Ascending aorta (tissue), 2 donors: ENCODE data around the gene TMEM131L. TPM values are rescaled to one million over a fixed set of nuclear protein-coding genes. Genes with fewer than 3 reads are reported as not detected.

Source experiments
- DNase-seq, 2 donors: peaks; one replicate each; pipeline ENCODE4 v3.0.0-alpha.2; 2019; ENCODE audit warnings: low spot score in 2 of 2
- H3K27ac ChIP-seq, 2 donors: fragments of 200-600 bp; sonication (generic); one replicate each; pipeline ENCODE4 v1.5.1; 2016 to 2017; ENCODE audit warnings: mild to moderate bottlenecking in 1 of 2
- H3K27me3 ChIP-seq: fragments of 200-600 bp; sonication (generic); one replicate; pipeline ENCODE4 v1.5.1; 2017
- H3K36me3 ChIP-seq, 2 donors: fragments of 200-600 bp; sonication (generic); one replicate each; pipeline ENCODE4 v1.5.1; 2016
- H3K4me1 ChIP-seq, 2 donors: fragments of 200-600 bp; sonication (generic); one replicate each; pipeline ENCODE4 v1.5.1; 2016 to 2017; ENCODE audit warnings: mild to moderate bottlenecking in 1 of 2
- H3K4me3 ChIP-seq, 2 donors: fragments of 200-600 bp; sonication (generic); one replicate each; pipeline ENCODE4 v1.5.1; 2016 to 2017; ENCODE audit warnings: mild to moderate bottlenecking in 1 of 2
- H3K9me3 ChIP-seq, 2 donors: fragments of 200-600 bp; sonication (generic); one replicate each; pipeline ENCODE4 v1.5.1; 2016
- intact Hi-C: fragments of 100-400 bp; cut with DNase I; formaldehyde crosslinking; loops from one replicate; pipeline ENCODE4 v1.15.1; 2023
- total RNA-seq: library from RNA; depleted of rRNA; stranded (reverse); fragments of >200 nt; gene quantifications from one replicate; pipeline ENCODE4 v1.1.0, GENCODE V29; 2016
- TF ChIP-seq, protein P1 (sequence below), 3 experiments: fragments of 200-600 bp in 2 of 3; fragments of 450-650 bp in 1 of 3; sonication (generic) in 2 of 3; IDR thresholded peaks; one replicate each; pipeline ENCODE4 v1.5.1; 2016 to 2019; ENCODE audit warnings: antibody characterized with exemption in 3 of 3, mild to moderate bottlenecking in 1 of 3, moderate library complexity in 1 of 3

The TMEM131L gene
- total RNA-seq, 1 donor from 2014 or later = 6.9 TPM

DNA sequence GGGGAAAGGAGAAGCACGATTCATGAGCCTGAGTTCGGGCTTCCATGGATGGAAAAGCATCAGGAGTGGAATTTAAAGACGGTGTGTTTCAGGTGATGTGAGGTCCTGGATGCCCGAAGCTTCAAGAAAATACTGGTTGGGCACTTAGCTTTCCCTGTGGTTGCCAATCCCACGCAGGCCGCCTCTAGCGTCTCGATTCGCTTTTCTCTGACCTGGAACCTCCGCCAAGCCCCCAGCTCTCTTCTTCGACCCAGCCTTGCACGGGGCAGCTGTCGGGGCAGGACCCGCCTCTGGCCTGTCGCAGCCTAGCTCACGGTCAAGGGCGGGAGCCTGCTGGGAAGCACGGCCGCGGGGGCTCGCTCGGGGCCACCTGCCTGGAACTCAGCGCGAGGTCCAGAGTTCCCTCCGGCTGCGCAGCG is 217.6 kb downstream of the TMEM131L start:
- Histone ChIP-seq H3K9me3 (peaks cover 0 to 7% of the 10 kb centered on the region in 2 donors), H3K4me1 (no peaks in the 10 kb centered on the region), H3K27me3 (no peaks in the 10 kb centered on the region), H3K27ac (peak overlapping the region; percentile 39 to 52), H3K4me3 (peak overlapping the region; percentile 63 to 69), H3K36me3 (peaks cover 0 to 10% of the 10 kb centered on the region in 2 donors)
- TF ChIP-seq, protein P1, sequence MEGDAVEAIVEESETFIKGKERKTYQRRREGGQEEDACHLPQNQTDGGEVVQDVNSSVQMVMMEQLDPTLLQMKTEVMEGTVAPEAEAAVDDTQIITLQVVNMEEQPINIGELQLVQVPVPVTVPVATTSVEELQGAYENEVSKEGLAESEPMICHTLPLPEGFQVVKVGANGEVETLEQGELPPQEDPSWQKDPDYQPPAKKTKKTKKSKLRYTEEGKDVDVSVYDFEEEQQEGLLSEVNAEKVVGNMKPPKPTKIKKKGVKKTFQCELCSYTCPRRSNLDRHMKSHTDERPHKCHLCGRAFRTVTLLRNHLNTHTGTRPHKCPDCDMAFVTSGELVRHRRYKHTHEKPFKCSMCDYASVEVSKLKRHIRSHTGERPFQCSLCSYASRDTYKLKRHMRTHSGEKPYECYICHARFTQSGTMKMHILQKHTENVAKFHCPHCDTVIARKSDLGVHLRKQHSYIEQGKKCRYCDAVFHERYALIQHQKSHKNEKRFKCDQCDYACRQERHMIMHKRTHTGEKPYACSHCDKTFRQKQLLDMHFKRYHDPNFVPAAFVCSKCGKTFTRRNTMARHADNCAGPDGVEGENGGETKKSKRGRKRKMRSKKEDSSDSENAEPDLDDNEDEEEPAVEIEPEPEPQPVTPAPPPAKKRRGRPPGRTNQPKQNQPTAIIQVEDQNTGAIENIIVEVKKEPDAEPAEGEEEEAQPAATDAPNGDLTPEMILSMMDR (IDR thresholded peaks at IDR 0.05) = no peak
- intact Hi-C loops = loop anchor here (5.0 kb wide), 1 partner anchor 36 kb away; no protein-coding TSS in a partner anchor
- no peak for DNase-seq

DNA sequence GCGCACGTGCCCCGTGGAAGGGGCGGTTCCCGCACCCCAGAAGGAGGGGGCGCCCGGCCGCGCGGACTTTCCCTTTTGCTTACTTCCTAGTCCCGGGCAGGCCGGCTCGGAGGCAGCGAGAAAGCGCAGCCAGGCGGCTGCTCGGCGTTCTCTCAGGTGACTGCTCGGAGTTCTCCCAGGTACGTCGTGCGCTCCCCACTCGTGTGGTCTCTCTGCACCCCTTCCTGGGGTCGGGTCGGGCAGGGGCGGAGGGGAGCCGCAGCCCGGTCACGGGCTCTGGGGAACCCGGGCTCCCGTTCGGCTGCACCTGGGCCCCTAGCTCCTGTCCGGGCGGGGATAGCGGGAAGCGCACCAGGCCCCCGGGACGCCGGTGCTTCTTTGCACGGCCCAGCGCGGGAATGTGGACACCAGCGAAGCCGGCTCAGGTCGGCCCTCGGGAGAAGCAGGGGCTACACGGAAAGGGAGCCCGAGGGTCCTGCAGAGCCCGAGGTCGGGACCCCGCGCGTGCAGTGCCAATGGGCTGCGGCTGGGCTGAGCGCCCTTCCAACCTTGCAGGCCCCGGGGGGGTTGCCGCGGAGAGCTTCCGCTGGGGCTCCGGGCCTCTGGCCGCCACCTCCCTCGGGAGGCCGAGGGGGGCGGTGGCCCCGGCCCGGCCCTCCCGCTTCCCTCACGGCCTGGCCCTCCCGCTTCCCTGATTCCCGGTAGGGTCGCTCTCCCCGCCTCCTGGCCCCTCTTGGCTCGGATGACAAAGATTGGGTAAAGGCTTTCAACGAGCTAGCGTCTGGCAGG is 218.2 kb downstream of the TMEM131L start, which contains the start of gene TLR2:
TLR2 (plus strand) TSS at position 99 of the 789 bp plus-strand sequence. CDS start 18,628 bp downstream, outside the sequence.
- DNase-seq = peak; percentile 22 to 87
- intact Hi-C loops = loop anchor here (5.0 kb wide), 1 partner anchor 37 kb away; no protein-coding TSS in a partner anchor
- H3K9me3 ChIP-seq = peaks cover 0 to 13% of the 10 kb centered on the region in 2 donors
- peaks cover 0 to 16% of the 10 kb centered on the region in 2 donors for H3K36me3 ChIP-seq
- no peaks in the 10 kb centered on the region for H3K27me3 ChIP-seq
- H3K4me1 ChIP-seq = no peaks in the 10 kb centered on the region
- H3K4me3 ChIP-seq = peak within 1 kb of the TSS; percentile 63 to 69
- H3K27ac ChIP-seq = peak within 1 kb of the TSS; percentile 39 to 52
- TF ChIP-seq, protein P1 (IDR thresholded peaks at IDR 0.05) = no peak

DNA sequence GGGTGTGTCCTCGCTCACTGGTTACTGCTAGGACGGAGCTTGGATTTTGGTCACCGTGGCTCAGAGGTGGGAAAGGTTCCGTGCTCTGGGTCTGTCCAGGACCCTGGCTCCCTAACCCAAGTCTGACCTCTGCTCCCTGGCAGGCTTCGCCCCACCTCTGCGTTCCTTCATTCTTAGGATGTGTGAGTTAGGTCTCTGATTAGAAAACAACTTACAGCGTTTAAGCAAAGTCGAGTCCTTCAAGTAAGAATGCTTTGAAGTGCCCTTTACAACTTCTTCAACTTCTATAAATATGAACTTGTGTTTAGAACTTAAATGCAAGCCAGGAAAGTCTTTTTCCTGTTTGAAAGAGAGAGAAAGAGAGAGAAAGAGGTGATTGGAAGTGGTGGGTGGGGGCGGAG is 218.8 kb downstream of the TMEM131L start:
- no peak for DNase-seq
- TF ChIP-seq, protein P1 (IDR thresholded peaks at IDR 0.05) = no peak
- Histone ChIP-seq H3K36me3 (peaks cover 0 to 17% of the 10 kb centered on the region in 2 donors), H3K4me1 (no peaks in the 10 kb centered on the region), H3K4me3 (peak overlapping the region; percentile 63 to 69), H3K9me3 (peaks cover 0 to 13% of the 10 kb centered on the region in 2 donors), H3K27ac (peak overlapping the region; percentile 39 to 52), H3K27me3 (no peaks in the 10 kb centered on the region)
- intact Hi-C loops = loop anchor here (5.0 kb wide), 2 partner anchors 38 to 62 kb away; no protein-coding TSS in a partner anchor

Other genes with a start within 250 kb of the TMEM131L start
- gene MND1, start 121.7 kb upstream of the TMEM131L start, total RNA-seq = not detected
- 19.1 TPM for gene TLR2, start 217.9 kb downstream of the TMEM131L start, total RNA-seq